NCI-H146 (cell line): ENCODE measurements around the gene NETO1.

Experiments
- DNase-seq: peaks from one replicate; lab custom pipeline; 2025; lab: John Stamatoyannopoulos, UW

The NETO1 gene

DNA sequence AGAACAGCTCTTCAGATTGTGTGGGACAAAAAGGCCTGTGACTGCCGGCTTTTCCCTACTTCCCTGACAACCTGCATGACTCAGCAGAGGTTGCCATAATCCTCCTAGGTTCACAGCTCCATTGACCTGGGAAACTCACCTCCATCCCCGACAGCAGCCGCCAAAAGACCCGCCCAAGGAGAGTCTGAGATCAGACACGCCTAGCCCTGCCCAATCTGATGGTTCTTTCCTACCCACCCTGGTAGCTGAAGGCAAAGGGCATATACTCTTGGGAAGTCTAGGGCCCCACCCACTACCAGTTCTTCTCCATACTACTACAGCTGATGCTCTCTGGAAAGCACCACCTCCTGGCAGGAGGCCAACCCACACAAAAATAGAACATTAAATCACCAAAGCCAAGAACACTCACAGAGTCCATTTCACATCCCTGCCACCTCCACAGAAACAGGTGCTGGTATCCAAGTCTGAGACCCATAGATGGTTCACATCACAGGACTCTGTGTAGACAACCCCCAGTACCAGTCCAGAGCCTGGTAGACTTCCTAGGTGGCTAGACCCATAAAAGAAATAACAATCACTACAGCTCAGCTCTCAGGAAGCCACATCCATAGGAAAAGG is 140.6 kb downstream of the NETO1 start:
- DNase-seq = no peak

DNA sequence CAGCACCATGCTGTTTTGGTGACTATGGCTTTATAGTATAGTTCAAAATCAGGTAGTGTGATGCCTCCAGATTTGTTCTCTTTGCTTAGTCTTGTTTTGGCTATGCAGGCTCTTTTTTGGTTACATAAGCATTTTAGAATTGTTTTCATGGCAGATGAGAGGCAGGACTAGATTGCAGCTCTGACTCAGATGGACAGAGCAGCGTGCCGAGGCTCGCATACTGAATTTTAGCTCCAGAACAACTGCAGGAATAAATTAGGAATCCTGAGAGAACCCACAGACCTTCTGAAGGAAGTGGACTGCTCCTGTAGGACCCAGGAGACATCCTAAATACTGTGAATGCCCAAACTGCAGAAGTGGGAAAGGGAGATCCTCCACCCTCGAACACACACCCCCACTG is 141.6 kb downstream of the NETO1 start:
- DNase-seq = no peak

DNA sequence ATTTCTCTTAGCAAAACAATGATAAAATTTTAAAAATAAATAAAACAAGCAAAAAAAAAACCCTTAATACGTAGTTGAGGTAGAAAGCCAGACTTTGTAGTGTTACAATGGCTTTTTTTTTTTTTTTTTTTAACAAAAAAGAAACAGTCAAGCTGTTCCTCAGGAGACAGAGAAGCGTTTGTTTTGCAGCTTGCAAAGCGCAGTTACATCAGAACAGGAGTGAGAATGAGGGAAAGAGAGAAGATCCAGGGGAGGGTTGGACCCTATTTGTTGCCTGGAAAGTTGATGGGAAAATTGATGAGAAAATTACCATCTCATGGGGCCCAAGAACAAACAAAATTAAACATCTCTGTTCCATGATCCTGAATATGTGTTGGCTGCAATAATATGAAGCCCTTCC is 146.5 kb downstream of the NETO1 start:
- no peak for DNase-seq

DNA sequence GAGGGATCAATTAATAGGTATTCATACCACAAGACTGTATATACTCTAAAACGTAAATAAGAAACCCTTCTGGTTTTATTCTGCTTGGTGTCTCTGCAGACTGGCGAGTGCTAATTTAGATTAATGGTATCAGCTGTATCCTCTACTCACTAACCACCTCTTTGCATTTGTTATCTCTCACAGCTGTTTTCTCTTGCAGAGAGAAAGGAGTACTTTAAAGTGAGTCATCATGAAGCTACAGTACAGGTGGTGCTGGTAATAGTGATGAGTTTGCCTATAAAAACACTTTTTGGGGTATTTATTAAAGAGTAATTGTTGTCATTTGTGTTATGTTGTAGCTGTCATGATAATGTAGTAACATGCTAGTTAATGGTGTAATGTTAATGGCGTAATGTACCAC is 147.7 kb downstream of the NETO1 start:
- DNase-seq = peak; percentile 36

DNA sequence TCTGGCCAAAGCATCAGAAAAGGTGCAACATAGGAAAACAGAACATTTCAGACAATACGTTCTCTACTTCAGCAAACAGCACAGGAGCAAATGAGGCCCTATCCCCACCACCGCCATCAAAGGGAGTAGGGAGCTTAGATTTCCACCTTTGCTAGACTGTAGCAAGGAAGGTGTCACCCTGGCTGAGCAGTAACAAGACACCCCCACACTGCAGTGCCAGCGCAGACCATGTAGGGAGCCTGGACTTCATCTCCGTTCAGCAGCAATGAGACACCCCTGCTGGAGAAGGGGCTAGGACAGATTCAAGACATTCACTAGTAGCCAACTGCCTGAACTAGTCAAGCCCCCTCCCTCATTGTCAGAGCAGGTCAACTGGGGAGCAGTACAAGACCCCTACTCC is 163.6 kb downstream of the NETO1 start:
- no peak for DNase-seq

DNA sequence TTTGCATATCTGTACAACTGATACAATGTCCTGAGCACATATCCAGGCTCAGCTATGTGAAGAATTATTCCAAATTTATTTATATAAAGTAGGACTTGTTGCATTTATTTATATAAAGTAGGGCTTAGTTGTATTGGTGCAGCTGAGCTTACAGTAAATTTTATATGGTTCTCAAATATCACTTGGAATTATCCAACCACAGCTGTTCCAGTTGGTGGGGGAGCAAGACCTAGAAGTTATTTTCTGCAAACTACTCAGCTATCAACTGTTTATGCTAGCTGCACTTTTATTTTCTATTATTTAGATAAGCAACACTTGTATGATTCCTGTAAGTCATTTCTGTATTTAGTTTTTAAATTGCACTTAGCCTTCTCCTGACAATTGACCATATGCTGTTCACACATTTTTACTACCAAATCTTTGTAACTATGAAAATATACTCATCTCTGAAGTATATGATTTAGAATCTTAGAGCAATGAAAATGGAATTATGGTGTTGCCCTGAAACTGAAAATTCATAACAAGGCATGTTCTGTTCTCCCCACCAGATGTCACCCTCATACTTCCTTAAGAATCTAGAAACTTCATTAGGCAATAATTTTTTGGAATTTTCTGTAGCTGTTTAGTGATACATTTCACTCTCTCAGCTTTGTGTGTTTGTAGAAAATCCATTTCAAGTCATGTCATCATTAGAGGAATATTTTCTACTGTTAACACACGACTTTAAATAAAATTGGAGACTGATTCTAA is 166.7 kb downstream of the NETO1 start:
- peak; percentile 46 for DNase-seq

DNA sequence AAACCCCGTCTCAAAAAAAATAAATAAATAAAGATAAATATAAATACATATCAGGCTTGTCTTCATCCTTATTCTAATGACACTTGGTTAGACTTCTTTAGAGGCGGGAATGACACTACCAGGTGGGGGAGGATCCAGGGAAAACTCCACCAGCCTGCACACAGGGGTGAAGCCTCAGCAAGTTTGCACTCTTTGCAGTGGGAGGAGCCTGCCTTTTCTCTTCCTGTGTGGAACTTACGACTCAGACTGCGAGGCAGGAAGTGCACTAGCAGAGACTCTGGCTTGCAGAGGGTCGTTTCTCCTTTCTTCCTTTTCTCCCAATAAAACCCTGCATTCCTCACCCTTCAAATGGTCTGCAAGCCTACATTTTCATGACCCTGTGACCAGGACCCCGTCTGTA is 170.1 kb downstream of the NETO1 start:
- DNase-seq = no peak

DNA sequence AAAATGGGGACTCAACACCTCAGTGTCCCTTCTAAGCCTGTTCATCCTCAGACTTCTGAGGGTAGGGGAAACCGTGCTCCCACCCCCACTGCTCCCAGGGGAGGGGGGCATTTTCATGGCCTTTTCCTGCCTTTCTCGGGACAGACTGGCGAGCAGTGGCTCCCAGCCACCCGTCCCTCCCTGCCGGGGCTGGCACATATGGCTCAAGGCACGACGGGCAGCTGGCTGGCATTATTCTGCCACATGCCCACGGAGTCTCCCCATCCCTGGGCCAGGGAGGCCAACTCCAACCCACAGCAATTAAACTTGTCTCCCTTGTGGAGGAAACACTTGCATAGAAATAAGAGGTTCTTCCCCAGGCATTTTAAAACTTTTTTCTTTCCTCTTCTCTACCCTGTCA is 175.2 kb downstream of the NETO1 start:
- no peak for DNase-seq
